Hippocampal formation (tissue), 2 donors: ENCODE data around the gene POLD2.
"Not testable (repeated sequence)": the region's sequence is repeated elsewhere in the genome, so short reads cannot be mapped to it uniquely, and the experiment has no call there.

Experiments
- DNase-seq, 2 donors: peaks; one replicate each; lab custom pipeline; 2025; lab: John Stamatoyannopoulos, UW

Gene POLD2

DNA sequence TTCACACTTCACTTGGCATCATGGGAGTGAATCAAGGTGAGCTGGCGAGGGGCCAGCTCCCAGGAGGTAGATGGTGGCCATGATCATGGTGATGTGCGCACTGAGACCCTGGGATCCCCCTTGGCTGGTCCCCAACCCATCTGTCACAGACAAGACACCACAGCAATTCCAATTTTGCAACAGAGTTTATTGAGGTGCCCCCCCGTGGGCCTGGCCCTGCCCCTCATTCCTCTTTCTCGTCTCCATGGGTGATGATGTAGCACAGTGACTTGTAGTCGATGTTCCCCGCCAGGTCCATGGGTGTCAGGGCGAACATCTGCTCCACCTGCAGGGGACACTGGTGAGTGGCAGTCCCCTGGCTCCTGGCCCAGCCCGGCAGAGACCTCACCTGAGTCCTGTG is 15.3 kb upstream of the POLD2 start:
- no peak for DNase-seq

GRCh38 chr7:44136731-44137130 is 13.4 kb upstream of the POLD2 start:
- DNase-seq: no peak

DNA sequence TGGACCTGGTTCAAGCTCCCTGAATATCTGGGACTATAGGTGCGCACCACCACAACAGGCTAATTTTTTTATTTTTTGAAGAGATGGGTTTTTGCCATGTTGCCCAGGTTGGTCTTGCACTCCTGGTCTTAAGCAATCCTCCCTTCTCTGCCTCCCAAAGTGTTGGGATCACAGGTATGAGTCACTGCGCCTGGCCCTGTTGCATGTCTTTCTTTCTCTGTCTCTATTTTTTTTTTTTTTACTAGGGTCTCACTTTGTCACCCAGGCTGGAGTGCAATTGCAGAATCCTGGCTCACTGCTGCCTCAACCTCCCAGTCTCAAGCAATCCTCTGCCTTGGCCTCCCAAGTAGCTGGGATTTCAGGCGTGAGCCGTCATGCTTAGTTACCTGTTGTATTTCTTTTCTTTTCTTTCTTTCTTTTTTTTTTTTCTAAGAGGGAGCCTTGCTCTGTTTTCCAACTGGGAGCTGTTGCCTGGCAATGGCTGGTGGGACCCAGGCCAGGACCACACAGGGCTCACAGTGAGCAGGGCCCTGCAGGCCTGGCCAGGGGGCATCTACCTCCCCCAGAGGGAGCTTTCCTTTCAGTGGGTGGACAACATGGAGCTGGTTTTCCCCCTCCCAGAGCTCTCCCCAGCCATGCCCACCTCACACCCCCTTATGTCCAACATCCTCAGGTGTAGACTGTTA is 11.7 kb upstream of the POLD2 start:
- DNase-seq: no peak

DNA sequence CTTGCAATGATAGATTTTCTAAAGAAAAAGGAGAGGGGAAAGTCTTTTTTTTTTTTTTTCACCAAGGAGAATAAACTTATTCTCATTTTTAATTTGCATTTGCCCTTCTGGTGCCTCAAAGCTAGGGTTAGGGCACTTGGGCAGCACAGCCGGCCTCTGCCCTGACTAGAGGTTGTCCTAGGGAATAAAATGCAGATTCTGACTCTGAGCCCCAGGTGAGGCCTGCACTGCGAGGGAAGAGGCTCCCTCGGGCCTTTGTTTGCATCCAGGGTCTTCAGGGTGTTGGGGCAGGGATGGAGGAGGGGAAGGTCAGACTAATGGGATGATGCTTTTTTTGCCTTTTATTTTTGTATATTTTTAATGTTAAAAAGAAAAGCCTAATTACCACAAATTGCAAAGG is 9.9 kb upstream of the POLD2 start:
- DNase-seq: no peak

- no peak for DNase-seq
Measured at GRCh38 chr7:44132039-44132438, 8.7 kb upstream of the POLD2 start.

- no peak for DNase-seq
Measured at GRCh38 chr7:44131173-44132029, 8.1 kb upstream of the POLD2 start.

GRCh38 chr7:44128721-44129582 is 5.6 kb upstream of the POLD2 start:
- DNase-seq: no peak

DNA sequence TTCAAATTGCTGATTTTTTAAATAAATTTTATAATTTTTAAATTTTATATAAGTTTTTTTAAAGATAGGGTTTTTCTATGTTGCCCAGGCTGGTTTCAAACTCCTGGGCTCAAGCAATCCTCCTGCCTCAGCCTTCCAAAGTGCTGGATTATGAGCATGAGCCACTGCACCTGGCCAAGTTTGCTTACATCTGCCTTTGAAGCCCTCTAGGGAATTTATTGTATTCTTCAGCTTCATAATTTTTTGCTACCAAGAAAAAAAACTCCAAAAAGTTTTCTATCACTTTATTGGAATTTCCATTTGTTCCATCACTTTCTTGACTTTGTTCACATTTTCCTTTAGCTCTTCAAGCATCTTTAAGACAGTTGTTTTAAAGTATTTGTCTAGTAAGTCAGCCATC is 3.8 kb upstream of the POLD2 start:
- no peak for DNase-seq

- not testable (repeated sequence) for DNase-seq
Measured at GRCh38 chr7:44126574-44126973, 3.2 kb upstream of the POLD2 start.

DNA sequence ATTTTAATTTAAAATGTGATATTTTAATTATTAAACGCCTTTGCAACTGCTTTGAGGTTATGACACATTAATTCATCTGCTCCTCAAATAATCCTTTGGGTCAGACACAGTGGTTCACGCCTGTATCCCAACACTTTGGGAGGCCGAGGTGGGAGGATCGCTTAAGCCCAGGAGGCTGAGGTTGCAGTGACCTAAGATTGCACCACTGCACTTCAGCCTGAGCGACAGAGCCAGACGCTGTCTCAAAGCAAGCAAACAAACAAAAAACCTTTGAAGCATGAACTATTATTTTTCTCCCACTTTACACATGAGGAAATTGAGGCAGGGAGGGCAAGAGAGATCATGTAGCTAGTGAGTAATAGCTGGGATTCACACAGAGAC is 1.5 kb upstream of the POLD2 start:
- no peak for DNase-seq

DNA sequence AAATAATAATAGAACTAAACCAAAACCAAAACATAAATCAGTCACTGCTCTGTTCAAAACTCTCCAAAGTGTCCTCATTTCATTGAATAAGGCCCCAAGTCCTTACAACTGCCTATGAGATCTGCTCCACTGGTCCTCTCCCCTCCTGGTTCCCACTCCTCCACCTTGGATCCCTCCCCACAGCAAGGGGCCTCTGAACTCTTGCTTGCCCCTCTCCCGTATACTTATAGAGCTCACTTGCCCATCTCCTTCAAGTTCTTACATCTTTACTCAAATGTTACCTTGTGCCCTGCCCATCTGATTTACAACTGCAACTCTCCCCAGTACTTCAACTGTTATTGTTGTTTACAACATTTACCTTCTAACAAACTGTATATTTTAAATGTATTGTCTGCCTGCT is 819 bp downstream of the POLD2 start:
- DNase-seq: no peak

DNA sequence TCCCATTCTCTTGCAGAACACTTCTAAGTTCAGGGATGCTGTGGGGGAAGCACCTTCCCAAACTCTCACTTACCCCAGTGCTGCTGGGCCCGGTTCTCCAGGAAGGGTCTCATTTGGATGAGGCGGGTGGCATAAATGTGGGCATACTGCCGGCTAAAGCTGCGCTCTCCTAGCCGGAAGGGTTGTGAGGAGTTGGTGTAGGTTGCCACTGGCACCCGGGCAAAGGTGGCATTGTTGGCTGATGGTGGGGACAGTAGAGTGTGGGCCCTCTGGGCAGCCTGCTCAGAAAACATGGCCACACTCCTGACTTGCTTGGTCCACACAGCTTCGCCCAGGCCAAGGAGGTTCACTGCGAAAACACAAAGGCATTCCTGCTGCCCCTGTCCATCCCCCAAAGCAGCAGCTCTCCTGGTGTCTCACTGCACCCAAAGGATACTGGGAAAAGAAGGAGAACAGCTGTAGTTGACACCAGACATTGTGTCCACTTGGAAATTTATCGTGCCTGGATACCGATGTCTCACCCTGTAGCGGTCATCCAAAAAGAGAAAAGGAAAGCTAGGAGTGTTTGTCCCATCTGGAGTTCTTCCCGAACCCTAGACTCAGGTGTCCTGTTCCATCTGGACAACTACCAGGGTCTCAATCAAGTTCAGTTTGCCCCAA is 1.5 kb downstream of the POLD2 start:
- no peak for DNase-seq

DNA sequence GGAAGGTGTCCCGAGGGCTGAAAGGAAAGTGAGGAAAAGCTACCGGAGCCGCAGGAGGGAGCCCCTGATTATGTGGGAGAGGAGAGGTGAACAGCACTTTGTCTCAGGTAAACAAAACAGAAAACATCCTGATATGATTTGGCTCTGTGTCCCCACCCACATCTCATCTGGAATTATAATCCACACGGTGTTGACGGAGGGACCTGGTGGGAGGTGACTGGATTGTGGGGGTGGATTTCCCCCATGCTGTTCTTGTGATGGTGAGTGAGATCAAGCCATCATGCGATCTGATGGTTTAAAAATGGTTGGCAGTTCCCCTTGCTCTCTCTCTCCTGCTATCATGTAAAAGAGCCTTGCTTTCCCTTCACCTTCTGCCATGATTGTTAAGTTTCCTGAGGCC is 3.0 kb downstream of the POLD2 start:
- no peak for DNase-seq

DNA sequence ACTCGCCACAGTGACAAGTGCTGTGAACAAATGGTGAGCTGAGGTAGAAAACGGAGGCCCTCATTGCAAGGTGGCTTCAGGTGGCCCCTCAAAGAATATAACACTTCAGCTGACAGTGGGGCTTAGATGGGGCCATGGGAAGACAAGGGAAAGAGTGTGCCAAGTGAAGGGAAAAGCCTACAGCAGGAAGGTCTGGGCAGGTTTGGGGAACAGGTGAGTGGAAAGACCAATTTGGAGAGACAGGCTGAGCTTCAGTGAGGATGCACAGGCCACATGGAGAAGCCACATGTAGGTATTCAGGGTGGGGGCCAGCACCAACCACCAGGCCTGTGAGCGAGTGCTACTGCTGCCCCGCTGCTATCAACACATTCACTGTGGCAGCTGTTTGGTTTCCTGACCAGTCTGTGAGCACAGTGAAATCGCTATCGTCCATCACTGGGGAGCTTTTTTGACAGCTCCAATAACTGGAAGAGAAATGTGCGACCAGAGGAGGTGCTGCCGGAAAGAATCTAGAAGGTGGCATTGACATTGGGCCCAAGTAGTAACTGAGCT is 3.4 kb downstream of the POLD2 start:
- DNase-seq: no peak

- DNase-seq: no peak
Measured at GRCh38 chr7:44117801-44118429, 5.4 kb downstream of the POLD2 start.

DNA sequence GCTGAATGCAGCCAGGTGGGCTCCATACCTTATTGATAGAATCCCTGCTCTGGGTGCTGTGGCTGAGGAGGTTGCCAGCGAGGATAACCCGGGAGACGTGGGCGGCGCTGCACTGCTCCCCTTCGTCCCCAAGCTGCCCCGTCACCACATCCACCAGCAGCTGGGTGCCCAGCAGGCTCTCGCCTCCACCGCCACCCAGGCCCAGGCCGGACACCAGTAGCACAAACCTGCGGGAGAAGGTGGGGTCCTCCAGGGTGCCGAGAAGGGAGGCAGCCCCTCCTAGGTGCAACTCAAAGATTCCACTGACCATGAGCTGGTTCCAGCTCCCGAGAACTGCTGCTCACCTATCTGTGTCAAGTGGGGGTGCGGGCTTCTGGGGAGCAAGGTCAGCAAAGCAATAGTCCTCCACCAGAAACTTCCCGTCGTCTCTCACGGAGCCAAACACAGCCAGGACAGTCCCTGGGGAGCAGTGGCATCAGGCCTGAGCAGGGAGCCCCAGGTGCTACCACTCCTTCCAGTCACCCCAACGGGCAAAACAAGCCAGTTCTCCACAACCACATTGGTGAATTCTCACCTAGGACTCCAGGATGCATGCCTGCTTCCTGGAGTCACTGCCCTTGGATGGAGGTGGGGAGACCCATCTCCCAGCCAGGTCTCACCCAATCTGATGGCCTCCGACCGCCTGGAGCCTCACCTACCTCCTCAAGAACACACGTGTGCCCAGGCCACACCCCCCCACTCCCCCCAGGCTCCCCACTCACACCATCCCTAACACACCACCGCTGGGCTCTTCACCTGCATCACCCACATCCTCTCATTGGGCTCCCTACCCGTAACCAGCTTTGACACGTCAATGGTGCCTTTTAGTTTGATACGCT is 6.3 kb downstream of the POLD2 start:
- DNase-seq: no peak

GRCh38 chr7:44116087-44116788 is 7.1 kb downstream of the POLD2 start:
- DNase-seq: no peak

GRCh38 chr7:44114586-44115310 is 8.6 kb downstream of the POLD2 start:
- peak; percentile 77 to 82 for DNase-seq
